PC-3 (cell line): ENCODE results near the gene MOB2.

Source experiments
- EZH2 ChIP-seq: fragments of 300-600 bp; sonication (generic); IDR thresholded peaks from one replicate; pipeline ENCODE4 v1.6.1; 2017; ENCODE audit warnings: antibody characterized with exemption, mild to moderate bottlenecking, low read length; ENCODE audit not compliant: unreplicated experiment
- EZH2phosphoT487 ChIP-seq: fragments of 300-600 bp; sonication (generic); IDR thresholded peaks from 2 replicates; pipeline ENCODE4 v1.6.1; 2018; ENCODE audit warnings: mild to moderate bottlenecking, antibody characterized with exemption, low read length, borderline replicate concordance
- TF ChIP-seq, protein P1 (sequence below): fragments of 300-600 bp; sonication (generic); conservative IDR thresholded peaks from 2 replicates; pipeline ENCODE4 v1.5.1; 2017; ENCODE audit warnings: antibody characterized with exemption, low read depth, mild to moderate bottlenecking, low read length

DNA sequence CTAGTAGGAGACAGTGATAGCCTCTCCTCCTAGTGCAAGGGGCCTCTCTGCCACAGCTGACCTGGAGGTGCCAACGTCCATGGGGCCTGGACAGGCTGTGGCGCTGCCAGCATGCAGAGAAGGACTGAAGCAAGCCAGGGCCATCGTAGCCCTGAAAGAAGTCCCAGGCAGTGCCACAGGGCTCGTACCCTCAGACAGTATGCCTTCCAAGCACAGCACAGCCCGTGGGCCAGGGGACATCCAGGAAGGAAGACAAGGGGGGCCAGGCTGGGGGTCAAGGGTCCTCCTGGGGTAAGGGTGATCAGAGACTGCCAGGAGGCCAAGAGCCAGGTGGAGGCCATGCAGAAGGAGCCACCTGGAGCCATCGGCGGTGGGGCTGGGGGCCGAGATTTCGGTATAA is 20.4 kb upstream of the MOB2 start:
- TF ChIP-seq, protein P1, sequence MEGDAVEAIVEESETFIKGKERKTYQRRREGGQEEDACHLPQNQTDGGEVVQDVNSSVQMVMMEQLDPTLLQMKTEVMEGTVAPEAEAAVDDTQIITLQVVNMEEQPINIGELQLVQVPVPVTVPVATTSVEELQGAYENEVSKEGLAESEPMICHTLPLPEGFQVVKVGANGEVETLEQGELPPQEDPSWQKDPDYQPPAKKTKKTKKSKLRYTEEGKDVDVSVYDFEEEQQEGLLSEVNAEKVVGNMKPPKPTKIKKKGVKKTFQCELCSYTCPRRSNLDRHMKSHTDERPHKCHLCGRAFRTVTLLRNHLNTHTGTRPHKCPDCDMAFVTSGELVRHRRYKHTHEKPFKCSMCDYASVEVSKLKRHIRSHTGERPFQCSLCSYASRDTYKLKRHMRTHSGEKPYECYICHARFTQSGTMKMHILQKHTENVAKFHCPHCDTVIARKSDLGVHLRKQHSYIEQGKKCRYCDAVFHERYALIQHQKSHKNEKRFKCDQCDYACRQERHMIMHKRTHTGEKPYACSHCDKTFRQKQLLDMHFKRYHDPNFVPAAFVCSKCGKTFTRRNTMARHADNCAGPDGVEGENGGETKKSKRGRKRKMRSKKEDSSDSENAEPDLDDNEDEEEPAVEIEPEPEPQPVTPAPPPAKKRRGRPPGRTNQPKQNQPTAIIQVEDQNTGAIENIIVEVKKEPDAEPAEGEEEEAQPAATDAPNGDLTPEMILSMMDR: no peak
- no peak for TF ChIP-seq EZH2phosphoT487
- no peak for TF ChIP-seq EZH2
